Neuronal stem cell (in vitro differentiated cells): ENCODE data around the gene CEP350.

Experiments
- DNase-seq: peaks from one replicate; pipeline ENCODE4 v3.0.0-alpha.2; 2013; ENCODE audit warnings: low spot score
- H2AFZ ChIP-seq: one replicate; pipeline ENCODE4 v1.6.1; 2013; ENCODE audit warnings: mild to moderate bottlenecking, low read length, inconsistent platforms
- H2AK5ac ChIP-seq: 2 replicates; pipeline ENCODE4 v1.6.1; 2013; ENCODE audit warnings: low read depth, mild to moderate bottlenecking, inconsistent platforms, low read length, moderate library complexity, mixed read lengths
- H2BK120ac ChIP-seq: 2 replicates; pipeline ENCODE4 v1.6.1; 2013; ENCODE audit warnings: low read depth, mild to moderate bottlenecking, inconsistent platforms, low read length, moderate library complexity, mixed read lengths
- H2BK12ac ChIP-seq: one replicate; pipeline ENCODE4 v1.6.1; 2013; ENCODE audit warnings: low read length, inconsistent platforms
- H2BK15ac ChIP-seq: 2 replicates; pipeline ENCODE4 v1.6.1; 2013; ENCODE audit warnings: mild to moderate bottlenecking, low read length, inconsistent platforms, mixed read lengths
- H2BK5ac ChIP-seq: one replicate; pipeline ENCODE4 v1.6.1; 2013; ENCODE audit warnings: inconsistent platforms, mild to moderate bottlenecking, low read length, moderate library complexity
- H3K14ac ChIP-seq: one replicate; pipeline ENCODE4 v1.6.1; 2013; ENCODE audit warnings: low read length, inconsistent platforms
- H3K18ac ChIP-seq: 2 replicates; pipeline ENCODE4 v1.6.1; 2013; ENCODE audit warnings: low read length, inconsistent platforms
- H3K23ac ChIP-seq: 2 replicates; pipeline ENCODE4 v1.6.1; 2013; ENCODE audit warnings: low read depth, mild to moderate bottlenecking, mixed read lengths, low read length, inconsistent platforms; ENCODE audit not compliant: poor library complexity
- H3K27ac ChIP-seq: replicated peaks from 3 replicates; pipeline ENCODE4 v1.5.1; 2013; ENCODE audit warnings: low read length, inconsistent platforms
- H3K27me3 ChIP-seq, 3 experiments: 2 replicates each; pipeline ENCODE4 v1.6.1; 2013; ENCODE audit warnings: low read length in 3 of 3, mild to moderate bottlenecking in 2 of 3, inconsistent platforms in 1 of 3, low read depth in 1 of 3, mixed read lengths in 1 of 3, moderate library complexity in 1 of 3; ENCODE audit not compliant: control insufficient read depth in 3 of 3, insufficient read depth in 3 of 3
- H3K36me3 ChIP-seq, 2 donors: replicated peaks in 1 of 2; 2 replicates each; pipeline ENCODE4 v1.6.1; 2013; ENCODE audit warnings: low read length in 2 of 2; ENCODE audit not compliant: control insufficient read depth in 2 of 2, insufficient read depth in 2 of 2
- H3K4ac ChIP-seq: 2 replicates; pipeline ENCODE4 v1.6.1; 2013; ENCODE audit warnings: inconsistent platforms, mild to moderate bottlenecking, low read length, moderate library complexity
- H3K4me1 ChIP-seq, 2 donors: 1 replicate in 1 of 2; 2 replicates in 1 of 2; pipeline ENCODE4 v1.6.1; 2013; ENCODE audit warnings: low read length in 2 of 2, low read depth in 1 of 2; ENCODE audit not compliant: control insufficient read depth in 2 of 2, insufficient read depth in 1 of 2
- H3K4me2 ChIP-seq: one replicate; pipeline ENCODE4 v1.6.1; 2013; ENCODE audit warnings: mild to moderate bottlenecking, low read length, inconsistent platforms; ENCODE audit not compliant: insufficient read depth, poor library complexity, severe bottlenecking
- H3K4me3 ChIP-seq, 2 donors: 2 replicates each; pipeline ENCODE4 v1.5.1; 2013; ENCODE audit warnings: low read length in 2 of 2, mild to moderate bottlenecking in 2 of 2, inconsistent platforms in 1 of 2, moderate library complexity in 1 of 2
- H3K79me1 ChIP-seq: one replicate; pipeline ENCODE4 v1.6.1; 2013; ENCODE audit warnings: low read depth, mild to moderate bottlenecking, inconsistent platforms, low read length, moderate library complexity
- H3K9ac ChIP-seq: one replicate; pipeline ENCODE4 v1.6.1; 2013; ENCODE audit warnings: mild to moderate bottlenecking, low read depth, low read length, inconsistent platforms; ENCODE audit not compliant: poor library complexity
- H3K9me3 ChIP-seq, 2 donors: replicated peaks in 1 of 2; 2 replicates each; pipeline versions ENCODE3 to v1.6.1; 2013; ENCODE audit warnings: low read length in 2 of 2, mild to moderate bottlenecking in 2 of 2, inconsistent platforms in 1 of 2, low read depth in 1 of 2, mixed read lengths in 1 of 2, moderate library complexity in 1 of 2; ENCODE audit not compliant: control insufficient read depth in 2 of 2, insufficient read depth in 1 of 2
- H4K8ac ChIP-seq: one replicate; pipeline ENCODE4 v1.6.1; 2013; ENCODE audit warnings: low read depth, mild to moderate bottlenecking, inconsistent platforms, low read length, moderate library complexity
- H4K91ac ChIP-seq: one replicate; pipeline ENCODE4 v1.6.1; 2013; ENCODE audit warnings: low read length, low read depth, mild to moderate bottlenecking, inconsistent platforms; ENCODE audit not compliant: poor library complexity
- WGBS, 2 donors: extraction: QIAGEN DNeasy Blood & Tissue Kit; methylation state at CpG; one replicate each; pipeline ENCODE4 v1.1.7; 2013; ENCODE audit warnings: missing lambda C conversion rate in 2 of 2, mixed read lengths in 1 of 2; ENCODE audit not compliant: insufficient read length in 2 of 2, insufficient replicate concordance in 1 of 2; ENCODE audit errors: extremely low coverage in 2 of 2; 5-methylcytosine and 5-hydroxymethylcytosine counted together

Gene CEP350

DNA sequence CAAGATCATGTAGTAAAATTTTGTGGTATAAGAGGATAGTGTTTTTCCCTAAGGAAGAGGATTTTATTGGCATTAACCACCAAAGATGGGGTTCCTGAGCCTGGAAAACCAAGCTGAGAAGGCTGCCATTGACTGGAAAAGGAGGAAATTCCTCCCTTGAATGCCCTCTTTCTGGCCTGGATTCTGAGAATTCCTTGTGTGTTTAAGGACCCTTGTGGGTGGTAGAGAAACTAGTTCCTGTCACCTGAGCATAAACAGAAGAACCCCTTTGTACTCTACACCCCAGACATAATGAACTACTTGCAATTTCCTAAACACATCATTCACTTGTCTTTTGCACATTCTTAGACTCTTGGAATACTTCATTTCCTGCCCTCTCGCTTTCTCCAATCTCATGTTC, 33.1 kb upstream of the CEP350 start:
- no peak overlapping the region for H4K8ac ChIP-seq
- H3K36me3 ChIP-seq = peaks cover 3 to 31% of the 10 kb centered on the region in 2 donors
- H3K27ac ChIP-seq = no peak overlapping the region
- no peak overlapping the region for H2AK5ac ChIP-seq
- H2BK12ac ChIP-seq = no peak overlapping the region
- peaks cover 4 to 7% of the 10 kb centered on the region in 2 donors for H3K4me1 ChIP-seq
- no peak overlapping the region for H3K4me3 ChIP-seq
- no peak overlapping the region for H2BK5ac ChIP-seq
- H3K4ac ChIP-seq = no peak overlapping the region
- H3K27me3 ChIP-seq = no peaks in the 10 kb centered on the region
- no peak overlapping the region for H3K9ac ChIP-seq
- no peak overlapping the region for H2AFZ ChIP-seq
- no peak overlapping the region for H2BK120ac ChIP-seq
- DNase-seq = peak; percentile 24
- no peak overlapping the region for H3K23ac ChIP-seq
- no peaks in the 10 kb centered on the region for H3K79me1 ChIP-seq
- H3K4me2 ChIP-seq = no peak overlapping the region
- peaks cover 0 to 4% of the 10 kb centered on the region in 2 donors for H3K9me3 ChIP-seq
- H3K14ac ChIP-seq = no peak overlapping the region
- no peak overlapping the region for H2BK15ac ChIP-seq
- no peak overlapping the region for H3K18ac ChIP-seq
- no peak overlapping the region for H4K91ac ChIP-seq
- WGBS, 2 donors = no CpG with 5 or more reads among the region's 1 CpG

DNA sequence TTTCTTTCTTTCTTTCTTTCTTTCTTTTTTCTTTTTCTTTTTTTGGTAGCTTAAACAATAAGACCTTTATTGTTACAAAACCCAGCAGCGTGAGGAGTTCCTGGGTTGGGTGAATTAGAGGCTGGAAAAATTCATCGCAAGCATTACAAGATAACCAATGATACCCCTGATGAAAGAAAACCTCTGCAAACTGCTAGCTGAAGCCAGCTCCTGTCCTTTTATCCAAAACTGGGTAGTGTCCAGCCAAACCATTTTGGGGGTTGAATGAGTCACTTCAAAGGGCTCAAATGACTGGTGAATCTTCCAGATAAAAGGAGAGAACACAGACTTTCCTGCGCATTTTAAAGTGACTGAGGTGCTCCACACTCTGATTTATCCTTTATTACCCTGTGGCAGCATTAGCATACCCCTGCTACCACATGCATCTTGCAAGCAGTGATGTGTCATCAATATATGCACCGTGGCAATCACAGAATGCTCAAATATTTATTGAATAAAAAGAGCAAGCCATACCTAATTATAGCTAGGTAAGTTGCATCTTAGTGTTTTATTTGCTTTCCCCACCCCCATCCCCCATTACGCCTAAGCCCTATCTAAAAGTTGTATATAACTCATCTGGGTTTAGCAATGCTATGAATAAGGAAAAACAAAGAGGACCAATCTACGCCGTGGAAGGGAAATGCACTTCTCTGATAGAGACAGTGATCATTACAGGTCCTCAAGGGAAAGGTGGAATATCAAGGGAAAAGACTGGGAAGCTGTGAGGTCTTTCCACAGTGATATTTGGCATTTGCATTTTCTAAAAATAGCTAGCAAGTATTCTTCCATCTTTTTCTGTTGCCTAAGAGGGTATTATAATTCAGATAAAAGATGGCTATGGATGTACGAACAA, 32.4 kb upstream of the CEP350 start:
- Histone ChIP-seq H2BK120ac (no peak overlapping the region), H3K4me2 (no peak overlapping the region), H3K27ac (no peak overlapping the region), H3K14ac (no peak overlapping the region), H2BK12ac (no peak overlapping the region), H3K27me3 (no peaks in the 10 kb centered on the region), H3K9ac (no peak overlapping the region), H3K79me1 (no peaks in the 10 kb centered on the region), H3K4me1 (peaks cover 4 to 7% of the 10 kb centered on the region in 2 donors), H4K8ac (no peak overlapping the region), H3K18ac (no peak overlapping the region), H2BK5ac (no peak overlapping the region), H3K4me3 (no peak overlapping the region), H3K4ac (no peak overlapping the region), H2BK15ac (no peak overlapping the region), H3K23ac (no peak overlapping the region), H2AFZ (no peak overlapping the region), H2AK5ac (no peak overlapping the region), H3K9me3 (peaks cover 0 to 4% of the 10 kb centered on the region in 2 donors), H3K36me3 (peaks cover 3 to 25% of the 10 kb centered on the region in 2 donors), H4K91ac (no peak overlapping the region)
- no peak for DNase-seq
- no CpG with 5 or more reads among the region's 8 CpGs for WGBS, 2 donors

DNA sequence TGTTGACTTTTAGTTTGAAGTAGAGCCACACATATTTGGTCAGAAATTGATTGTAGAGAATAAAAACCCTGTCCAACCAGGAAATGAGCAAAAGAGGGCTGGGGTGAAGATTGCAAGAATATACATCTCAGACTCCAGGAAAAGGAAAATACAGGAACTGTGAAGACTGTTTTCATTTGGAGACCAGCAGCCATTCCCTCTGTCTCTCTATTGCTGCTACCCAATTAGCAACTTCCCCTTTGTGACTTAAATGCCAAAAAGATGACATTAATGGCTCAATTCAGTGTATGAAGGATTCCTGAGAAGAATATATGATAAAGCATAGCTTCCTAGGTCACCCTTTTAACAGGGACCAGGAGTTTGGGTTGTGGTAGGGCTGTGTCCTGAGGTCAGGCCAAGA, 31.6 kb upstream of the CEP350 start:
- H2BK12ac ChIP-seq = no peak overlapping the region
- peaks cover 4 to 7% of the 10 kb centered on the region in 2 donors for H3K4me1 ChIP-seq
- no peak overlapping the region for H3K18ac ChIP-seq
- H3K4me2 ChIP-seq = no peak overlapping the region
- H4K8ac ChIP-seq = no peak overlapping the region
- no peaks in the 10 kb centered on the region for H3K9me3 ChIP-seq
- H3K14ac ChIP-seq = no peak overlapping the region
- no peak overlapping the region for H3K9ac ChIP-seq
- H3K4ac ChIP-seq = no peak overlapping the region
- no peak overlapping the region for H3K27ac ChIP-seq
- H2BK15ac ChIP-seq = no peak overlapping the region
- no peak overlapping the region for H2BK120ac ChIP-seq
- H3K36me3 ChIP-seq = peaks cover 0 to 17% of the 10 kb centered on the region in 2 donors
- no peak overlapping the region for H2BK5ac ChIP-seq
- no peak overlapping the region for H3K23ac ChIP-seq
- H3K27me3 ChIP-seq = no peaks in the 10 kb centered on the region
- no peak overlapping the region for H3K4me3 ChIP-seq
- no peak overlapping the region for H2AFZ ChIP-seq
- no peak overlapping the region for H2AK5ac ChIP-seq
- no peaks in the 10 kb centered on the region for H3K79me1 ChIP-seq
- DNase-seq = no peak
- no peak overlapping the region for H4K91ac ChIP-seq

DNA sequence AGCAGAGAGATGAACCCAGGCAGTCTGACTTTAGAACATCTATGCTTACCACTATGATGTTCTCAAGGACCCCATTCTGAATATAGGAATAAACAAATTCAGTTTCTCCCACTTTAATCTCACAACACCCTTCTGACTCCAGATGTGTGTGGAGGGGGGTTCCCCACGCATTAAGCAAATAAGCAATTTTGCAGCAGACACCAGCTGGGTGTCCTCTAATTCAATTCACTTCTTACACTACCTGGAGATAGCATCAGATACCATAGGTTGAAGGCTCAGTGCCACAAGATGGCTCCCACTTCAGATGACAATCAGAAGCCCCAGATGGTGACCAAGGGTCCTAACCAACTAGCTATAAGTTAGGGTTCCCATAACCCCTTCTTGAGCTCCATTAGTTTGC, 30.3 kb upstream of the CEP350 start:
- Histone ChIP-seq H4K91ac (no peak overlapping the region), H3K36me3 (peaks cover 0 to 5% of the 10 kb centered on the region in 2 donors), H2AFZ (no peak overlapping the region), H3K4ac (no peak overlapping the region), H2BK12ac (no peak overlapping the region), H3K27ac (no peak overlapping the region), H3K79me1 (no peaks in the 10 kb centered on the region), H3K9ac (no peak overlapping the region), H3K4me1 (peaks cover 4 to 7% of the 10 kb centered on the region in 2 donors), H3K27me3 (no peaks in the 10 kb centered on the region), H3K23ac (no peak overlapping the region), H2BK15ac (no peak overlapping the region), H3K9me3 (no peaks in the 10 kb centered on the region), H2AK5ac (no peak overlapping the region), H3K14ac (no peak overlapping the region), H4K8ac (no peak overlapping the region), H3K4me2 (no peak overlapping the region), H2BK5ac (no peak overlapping the region), H2BK120ac (no peak overlapping the region), H3K18ac (no peak overlapping the region), H3K4me3 (no peak overlapping the region)
- DNase-seq = no peak
- no CpG with 5 or more reads among the region's 1 CpG for WGBS, 2 donors
